HG03378 (cell line): ENCODE data around the gene CTNNA2.

Experiments
- ATAC-seq: cut with Tn5 transposase; IDR thresholded peaks from one replicate; pipeline ENCODE4 v1.9.1; 2021; ENCODE audit warnings: mild to moderate bottlenecking, moderate library complexity; ENCODE audit not compliant: unreplicated experiment

The CTNNA2 gene

DNA sequence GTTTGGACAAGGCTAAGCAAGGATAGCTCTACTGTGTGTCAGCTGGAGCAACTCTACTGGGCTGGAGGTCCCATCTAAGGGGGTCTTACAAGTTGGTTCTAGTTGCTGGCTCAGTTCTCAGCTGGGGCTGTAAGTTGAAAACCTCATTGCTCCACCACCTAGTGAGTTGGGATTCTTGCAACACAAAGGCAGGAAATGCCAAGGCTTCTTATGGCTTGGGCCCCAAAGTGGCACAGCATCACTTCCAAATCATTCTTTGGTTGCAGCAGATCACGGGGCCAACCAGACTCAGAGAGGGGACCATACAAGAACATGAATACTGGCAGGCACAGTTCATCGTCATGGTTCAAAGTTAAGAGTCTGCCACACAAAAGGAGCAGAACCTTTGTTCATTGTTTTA is 459.0 kb downstream of the CTNNA2 start:
- no peak for ATAC-seq

DNA sequence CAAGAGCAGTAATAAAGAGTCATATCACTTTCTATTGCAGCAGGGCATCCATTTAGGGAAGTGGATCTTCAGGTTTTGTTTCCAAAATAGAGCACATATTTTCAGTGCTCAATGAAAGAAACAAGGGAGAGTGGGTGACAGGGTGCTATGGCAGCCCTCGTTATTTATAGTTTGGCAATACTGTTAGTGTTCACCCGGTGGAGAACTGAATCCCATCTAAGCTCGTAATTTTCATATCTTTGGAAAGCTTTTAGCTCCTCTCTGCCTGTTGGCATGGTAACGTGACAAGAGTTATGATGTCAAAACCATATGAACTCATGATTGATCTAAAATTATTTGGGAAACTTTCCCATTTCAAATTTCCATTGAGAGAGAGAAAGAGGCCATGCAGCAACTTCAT is 459.8 kb downstream of the CTNNA2 start:
- ATAC-seq, result no peak

DNA sequence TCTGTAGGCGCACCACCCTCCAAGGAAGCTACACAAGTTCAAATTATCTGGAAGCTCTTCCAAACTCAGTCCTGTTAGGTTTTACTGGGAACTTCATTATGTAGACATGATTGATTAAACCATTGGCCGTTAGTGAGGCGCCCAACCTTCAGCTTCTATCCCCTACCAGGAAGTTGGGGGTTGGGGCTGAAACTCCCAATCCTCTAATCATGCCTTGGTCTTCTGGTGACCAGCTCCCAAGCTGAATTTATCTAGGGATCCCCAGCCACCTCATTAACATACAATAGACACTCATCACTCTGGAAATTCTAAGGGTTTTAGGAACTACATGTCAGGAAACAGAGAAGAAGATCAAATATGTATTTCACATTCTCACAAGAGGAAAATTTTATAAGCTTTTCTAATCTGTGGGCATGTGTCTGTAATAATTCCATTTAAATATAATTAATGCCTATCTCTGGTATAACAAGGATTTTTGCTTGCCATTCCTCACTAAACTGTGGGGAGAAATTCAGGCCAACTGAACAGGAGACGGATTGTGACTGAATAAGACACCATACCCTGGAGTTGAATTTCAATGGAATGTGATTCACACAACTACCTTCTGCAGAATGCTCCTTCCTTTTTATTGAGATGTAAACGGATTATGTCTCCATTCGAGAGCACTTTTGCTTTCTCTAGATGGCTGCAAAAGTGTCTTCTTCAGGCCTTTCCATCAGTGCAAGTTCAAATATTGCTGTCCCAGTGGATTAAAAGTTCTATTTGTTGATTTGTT is 463.1 kb downstream of the CTNNA2 start:
- ATAC-seq, result no peak

DNA sequence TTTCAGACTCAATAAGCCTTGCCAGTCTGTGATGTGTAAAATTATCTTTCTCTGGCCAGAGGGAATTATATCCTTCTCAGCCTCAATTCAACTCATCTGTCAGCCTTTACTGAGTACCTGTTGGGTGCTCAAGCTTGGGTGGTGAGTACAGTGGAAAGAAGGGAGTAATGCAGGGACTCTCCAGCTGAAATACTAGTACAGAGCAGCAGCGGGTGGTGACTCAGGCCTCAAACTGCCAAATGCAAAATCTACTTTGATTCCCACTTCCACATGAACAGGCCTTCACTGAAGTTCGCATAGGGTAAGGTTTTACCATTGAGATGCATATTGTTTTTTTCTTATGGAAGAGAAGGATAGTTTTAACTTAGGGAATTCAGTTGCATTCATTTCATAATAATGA is 464.9 kb downstream of the CTNNA2 start:
- ATAC-seq, result no peak

DNA sequence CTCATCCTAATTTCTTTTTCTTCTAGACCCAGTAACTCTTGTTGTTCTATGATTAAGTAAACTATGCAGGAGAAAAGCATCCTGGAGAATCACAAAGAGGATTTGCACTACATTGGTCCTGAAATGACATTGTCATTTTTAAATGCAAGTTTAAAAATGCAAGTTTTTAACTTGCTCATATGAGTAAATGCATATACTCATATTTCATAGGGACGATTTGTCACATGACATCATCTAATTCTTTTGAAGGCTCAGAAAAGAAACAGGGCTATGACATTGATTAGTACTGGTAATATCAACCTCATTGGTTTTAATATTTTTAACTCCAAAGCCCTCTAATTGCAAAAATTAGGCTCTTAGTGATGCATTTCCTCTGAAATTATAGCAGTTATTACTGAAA is 467.3 kb downstream of the CTNNA2 start:
- no peak for ATAC-seq

DNA sequence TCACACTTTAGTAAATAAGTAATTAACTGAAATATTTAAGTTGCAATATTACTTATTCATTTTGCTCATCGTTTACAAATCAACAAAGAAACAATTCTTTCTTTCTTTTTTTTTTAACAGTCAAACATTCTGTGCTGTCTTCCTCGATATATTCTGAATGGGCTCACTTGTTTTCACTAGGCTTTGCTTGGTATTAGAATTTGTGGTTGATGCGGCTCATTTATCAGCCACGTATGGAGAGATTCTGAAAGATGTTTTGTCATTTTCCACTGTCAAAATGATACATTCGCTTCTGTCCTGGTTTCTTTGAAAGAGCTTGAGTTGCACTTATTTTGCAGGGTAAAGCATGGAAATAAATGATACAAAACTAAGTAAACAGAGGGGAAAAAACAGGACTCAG is 468.0 kb downstream of the CTNNA2 start:
- ATAC-seq, result no peak

DNA sequence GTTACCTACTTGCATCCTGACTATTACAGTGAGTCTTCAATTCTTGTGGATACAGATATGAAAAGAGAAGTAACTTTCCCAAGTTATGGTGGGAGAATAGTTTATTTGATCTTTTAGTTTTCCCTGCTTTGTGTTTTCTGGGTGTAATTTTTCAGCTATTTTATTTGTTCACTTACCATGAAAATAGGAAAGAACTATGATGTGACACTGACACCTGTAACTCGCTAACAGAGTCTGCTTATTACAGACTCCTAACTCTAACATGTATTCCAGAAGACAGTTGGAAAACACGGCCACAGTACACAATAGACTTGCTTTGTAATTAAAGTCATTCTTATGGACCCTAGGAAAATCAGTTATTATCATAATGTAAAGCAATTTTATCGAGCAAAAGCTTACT is 468.5 kb downstream of the CTNNA2 start:
- no peak for ATAC-seq

DNA sequence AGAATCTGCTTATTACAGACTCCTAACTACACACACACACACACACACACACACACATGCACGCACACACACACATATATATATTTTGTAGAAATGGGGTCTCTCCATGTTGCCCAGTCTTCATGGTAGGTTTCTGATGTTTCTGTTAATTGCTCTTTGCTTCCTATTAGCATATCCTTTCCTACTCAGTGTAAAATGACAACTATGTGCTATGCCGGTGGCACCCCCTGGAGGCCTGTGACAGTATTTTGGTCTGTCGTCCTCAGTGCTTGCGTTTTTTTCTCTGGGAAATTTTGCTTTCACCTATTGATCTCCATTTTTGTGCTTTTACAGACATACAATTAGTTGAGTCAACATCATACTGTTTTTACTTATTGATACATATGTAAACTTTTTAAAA is 469.6 kb downstream of the CTNNA2 start:
- no peak for ATAC-seq

DNA sequence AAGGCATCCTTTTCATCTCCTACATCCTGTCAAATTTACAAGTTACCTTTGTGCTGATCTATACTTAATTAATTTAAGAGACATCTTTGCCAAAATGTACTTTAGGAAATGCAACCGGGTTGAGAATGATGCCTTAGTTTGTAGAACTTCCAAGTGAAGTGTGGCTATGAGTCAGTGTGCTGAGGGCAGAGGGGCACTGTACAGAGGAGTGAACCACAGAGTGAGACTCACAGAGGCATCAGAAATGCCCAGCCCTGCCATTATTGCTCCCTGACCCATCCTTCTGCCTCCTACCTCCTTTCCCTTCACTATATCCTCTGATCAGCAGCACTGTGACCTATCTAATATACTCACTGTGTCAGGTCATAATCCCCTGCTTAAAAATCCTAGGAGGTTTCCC is 471.6 kb downstream of the CTNNA2 start:
- no peak for ATAC-seq

DNA sequence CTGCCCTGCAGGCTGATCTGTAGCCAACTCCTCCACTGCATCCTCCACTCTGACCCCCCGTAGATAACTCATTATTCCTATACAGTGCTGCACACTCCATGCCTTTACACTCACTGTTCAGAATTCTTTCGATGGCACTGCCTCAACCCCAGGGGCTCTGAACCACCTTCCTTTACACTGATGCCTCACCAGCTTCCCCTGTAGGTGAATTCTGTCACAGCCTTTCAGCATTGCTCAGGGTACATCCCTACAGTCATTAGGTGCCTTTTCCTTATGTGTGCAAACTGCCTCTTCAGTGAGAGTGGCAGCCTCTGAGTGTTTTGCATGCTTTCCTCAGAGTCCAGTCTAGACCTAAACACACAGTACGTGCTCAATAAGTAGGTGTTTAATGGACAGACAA is 472.3 kb downstream of the CTNNA2 start:
- ATAC-seq, result no peak

DNA sequence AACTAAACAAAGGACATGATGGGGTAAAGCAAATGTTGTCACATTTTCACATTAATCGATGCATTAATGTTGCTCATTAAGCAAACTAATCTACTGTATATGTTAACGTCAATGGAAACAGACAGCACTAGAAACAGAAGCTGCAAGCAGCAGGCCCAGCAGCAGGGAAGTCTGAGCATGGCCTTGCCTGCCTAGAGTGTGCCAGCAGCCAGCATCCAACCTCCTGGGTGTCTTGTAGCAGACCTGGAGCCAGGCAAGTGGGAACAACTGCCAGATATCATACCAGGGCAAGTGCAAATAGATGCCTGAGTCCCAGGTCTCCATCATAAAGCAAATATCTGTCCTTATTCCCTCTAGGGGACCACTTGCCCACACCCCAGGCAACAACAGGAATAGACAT is 472.7 kb downstream of the CTNNA2 start:
- ATAC-seq, result no peak

DNA sequence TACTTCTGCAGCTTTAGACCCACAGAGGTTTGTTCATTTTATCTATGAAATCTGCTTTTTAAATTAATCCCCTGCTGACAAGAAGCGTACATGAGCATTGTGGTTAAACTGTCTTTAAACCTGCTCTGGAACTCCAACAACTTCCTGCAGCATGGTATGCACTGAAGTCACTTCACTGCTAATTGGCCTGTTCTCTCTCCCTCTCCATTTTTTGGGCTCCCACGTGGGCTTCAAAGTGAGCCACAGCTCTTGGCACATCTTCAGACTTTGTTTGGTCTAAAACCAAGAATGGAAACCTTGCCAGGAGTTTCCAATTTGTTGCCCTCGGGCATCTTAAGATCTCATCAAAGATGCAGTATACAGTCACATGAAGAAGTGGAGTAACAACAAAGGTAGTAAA is 480.3 kb downstream of the CTNNA2 start:
- ATAC-seq, result no peak

DNA sequence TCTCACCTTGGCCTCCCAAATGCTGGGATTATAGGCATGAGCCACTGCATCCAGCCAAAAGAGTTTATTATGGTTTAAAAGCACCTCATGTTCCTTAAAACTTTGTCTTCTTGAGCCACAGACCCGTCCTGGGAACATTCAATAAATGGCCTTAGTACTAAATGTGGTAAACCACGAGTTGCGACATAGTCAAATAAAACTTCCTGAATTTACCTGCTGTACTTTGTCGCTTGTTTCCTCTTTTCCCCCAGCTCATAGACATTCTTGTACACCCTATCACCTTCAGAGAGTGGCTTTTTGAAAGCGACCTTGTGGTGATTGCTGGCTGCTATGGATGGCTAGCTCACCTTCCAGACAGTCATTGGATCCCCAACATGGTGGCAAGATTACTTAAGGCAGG is 481.3 kb downstream of the CTNNA2 start:
- ATAC-seq, result no peak

DNA sequence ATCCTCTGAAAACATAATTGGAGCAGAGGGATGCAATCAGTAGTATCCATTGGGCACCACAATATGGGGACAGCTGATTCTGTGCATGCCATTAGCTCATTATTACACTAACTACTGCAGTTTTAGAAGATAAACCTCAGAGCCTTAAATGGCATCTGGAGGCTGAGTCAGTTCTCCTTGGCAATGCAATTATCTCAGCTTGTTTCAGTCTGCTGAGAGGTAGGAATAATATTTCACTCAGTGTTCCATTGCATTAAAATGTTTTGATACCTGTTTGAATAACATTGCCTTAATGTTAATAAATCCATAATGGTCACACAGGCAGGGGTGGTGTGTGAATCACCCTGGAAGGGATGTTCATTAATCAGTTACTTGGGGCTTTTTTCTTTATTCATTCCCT is 482.1 kb downstream of the CTNNA2 start:
- ATAC-seq, result no peak

DNA sequence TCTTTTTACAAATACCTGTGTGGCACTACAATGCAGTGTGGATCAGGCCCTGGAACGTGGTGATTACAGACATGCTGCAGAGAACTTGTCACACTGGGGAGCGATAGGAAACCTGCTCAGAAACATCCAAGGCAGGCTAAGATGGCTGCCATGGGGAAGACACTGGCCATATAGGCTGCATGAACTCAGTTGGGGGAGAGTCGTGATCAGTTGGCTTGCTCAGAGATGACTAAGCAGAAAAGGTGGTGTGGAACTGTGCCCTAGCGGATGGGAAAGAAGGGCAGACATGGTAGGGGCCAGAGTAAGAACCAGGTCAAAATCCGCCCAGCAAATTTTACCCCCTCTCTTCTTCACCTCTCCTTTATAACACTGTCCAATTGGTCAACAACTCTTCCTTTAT is 483.9 kb downstream of the CTNNA2 start:
- ATAC-seq, result no peak

DNA sequence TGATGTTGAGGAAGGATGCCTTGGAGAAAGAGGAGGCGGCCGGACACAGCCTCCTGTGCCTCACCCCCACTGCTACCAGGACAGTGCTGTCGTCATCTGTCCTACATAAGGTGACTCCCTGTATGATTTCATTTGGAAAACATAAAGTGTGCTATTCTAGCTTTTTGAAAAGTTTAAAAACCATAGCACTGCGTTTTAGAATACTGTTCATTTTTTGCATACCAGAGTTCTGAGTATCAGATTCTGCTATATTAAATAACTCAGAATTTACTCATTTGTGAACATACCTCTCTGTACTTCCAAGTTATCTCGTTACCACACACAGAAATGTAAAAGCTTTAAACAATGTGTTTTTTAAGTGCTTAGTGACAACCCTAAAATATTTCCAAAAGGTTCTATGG is 488.9 kb downstream of the CTNNA2 start:
- ATAC-seq, result no peak

DNA sequence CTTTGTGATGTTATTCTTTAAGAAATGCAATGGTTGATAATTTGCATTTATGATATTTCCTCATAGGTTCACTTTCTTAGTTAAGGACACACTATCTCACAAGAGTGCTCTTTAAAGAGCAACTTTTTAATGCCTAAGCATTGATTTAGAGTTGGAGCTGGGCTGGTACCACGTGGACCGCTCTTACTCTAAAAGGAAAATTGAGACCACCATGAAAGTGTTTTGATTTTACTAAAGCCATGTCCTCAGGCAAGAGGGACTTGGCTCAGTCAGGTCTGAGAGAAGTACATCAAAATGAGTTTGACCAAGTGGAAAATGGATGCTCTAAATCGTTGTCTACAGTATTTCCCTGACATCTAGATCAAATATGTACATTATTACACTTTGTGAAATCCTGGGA is 489.3 kb downstream of the CTNNA2 start:
- ATAC-seq, result no peak

DNA sequence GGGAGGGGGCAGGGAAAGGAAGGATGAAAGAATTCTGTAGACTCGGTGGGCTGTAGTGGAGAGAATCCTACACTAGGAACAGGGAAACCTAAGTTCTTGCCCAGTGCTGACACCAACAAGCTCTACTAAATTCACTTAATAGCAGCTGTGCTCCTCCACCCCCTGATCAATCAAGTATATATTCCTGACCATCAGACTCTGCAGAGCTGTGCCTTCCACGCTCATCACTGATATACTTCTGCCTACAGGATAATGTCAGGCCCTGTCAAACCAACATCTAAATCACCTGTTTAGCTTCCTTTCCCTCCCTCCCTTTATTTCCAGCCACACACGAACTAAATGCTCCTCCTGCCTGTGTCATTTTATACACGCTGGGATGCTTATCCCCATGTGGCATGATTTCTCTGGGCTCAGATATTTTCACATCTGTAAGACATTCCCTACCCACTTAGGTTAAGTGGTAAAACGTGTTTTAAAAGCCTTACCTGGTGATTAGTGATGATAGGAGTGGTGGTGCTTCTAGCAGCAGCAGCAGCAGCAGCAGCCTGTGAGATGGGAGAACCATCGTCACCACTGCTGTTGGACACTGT is 489.8 kb downstream of the CTNNA2 start:
- ATAC-seq, result no peak

DNA sequence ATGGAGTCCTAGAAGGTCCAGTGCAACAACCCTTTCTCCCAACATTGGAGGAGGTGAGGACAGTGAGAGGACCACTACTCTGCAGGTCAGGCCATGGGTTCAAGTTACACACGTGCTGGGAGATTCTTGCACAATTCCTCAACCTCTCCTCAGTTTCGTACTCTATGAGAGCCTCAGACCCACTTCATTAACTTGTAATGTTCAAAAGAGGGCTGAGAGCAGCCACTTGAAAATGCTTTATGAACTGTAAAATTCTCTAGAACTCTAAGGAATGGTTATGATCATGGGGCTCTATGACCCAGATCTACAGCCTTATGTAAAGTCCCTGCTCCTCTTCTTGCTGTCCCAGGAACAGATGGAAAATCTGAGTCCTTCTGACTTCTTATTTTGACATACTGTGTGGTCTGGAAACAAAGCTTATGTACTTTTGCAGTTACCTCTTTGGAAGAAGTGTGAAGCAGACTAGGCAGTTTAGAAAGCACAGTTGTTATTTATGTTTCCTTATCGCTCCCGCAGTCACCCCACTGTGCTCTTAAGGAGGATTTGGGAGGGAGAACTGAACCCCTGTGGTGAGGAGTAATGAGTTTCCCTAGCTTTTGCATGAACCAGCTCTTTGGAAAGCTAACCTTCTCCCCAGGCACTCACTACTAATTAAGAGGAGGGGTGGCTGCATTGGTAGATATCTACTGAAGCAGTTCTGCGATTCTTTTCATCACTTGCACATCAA is 495.1 kb downstream of the CTNNA2 start:
- ATAC-seq, result no peak

DNA sequence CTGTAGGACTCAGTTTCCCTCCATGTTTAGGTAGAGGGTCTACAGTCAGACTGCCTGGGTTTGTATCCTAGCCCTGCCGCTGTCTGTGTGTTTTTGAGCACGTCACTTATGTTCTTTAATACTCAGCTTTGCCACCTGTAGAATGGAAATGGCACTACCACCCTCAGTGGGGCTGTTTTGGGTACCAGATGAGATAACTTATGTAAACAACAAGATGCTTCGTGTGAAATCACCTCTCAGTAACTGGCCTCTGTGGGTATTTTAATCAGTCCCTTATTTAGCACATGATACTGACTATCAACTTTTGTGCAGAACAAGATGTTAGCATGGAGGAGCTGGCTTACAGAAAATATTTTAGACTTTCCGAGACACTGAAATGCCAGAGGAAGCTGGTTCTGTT is 495.7 kb downstream of the CTNNA2 start:
- ATAC-seq, result no peak

DNA sequence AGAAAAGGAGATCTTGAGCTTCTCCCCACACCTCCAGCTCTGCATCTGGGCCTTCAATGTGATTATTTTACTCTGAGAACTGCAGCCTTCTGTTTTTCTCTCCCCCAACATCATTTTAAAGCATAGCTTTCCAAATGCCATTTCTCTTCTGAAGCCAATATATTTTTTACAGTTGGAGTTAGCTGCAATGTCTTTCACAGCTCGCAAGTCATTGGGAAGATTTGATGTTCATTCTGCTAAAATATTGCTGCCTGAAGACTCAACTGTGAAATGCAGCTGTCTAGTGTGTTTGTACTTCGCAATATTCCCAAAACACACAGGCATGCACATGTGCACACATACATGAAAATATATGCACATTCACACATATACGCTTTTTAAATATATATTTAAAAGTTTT is 496.4 kb downstream of the CTNNA2 start:
- ATAC-seq, result no peak

DNA sequence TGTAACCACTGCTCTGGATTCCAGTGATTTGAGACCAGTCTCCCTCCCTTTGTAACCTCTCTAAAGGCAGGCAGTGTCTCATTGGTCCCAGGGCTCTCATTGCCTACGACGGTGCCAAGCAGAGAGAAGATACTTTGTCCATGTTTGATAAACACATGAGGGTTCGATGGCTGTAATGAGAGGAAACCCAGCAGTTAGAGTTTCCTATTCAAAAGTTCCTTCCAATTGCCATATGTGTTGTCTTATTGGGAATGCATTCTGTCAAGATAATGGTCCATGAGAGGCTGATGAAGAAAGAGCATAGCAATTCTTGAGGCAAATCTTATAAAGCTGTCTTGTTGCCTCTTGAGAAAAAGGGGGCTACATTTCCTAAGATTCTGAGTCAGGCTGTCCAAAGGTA is 499.2 kb downstream of the CTNNA2 start:
- ATAC-seq, result no peak
